ENCODE data around the gene FIBCD1. TPM values are rescaled to one million over a fixed set of nuclear protein-coding genes. Genes with fewer than 3 reads are reported as not detected.

FIBCD1 gene
- polyA plus RNA-seq, 1 of the 3 experiments (the other 2 are of a cell fraction), result 1.3 TPM

- Histone ChIP-seq H3K79me2 (ENCODE audit: insufficient read depth) (no peaks in the 10 kb centered on the region), H3K9me3 (no peaks in the 10 kb centered on the region), H3F3A (replicated peaks; ENCODE audit: insufficient read depth) (peaks cover 5% of the 10 kb centered on the region), H2AFZ (ENCODE audit: low read depth) (no peak overlapping the region), H4K20me1 (ENCODE audit: insufficient read depth) (no peaks in the 10 kb centered on the region), H3K27me3 (ENCODE audit: insufficient read depth) (no peaks in the 10 kb centered on the region), H3K27ac (ENCODE audit: low read depth in 2 of 2, low read length in 1 of 2) (no peak overlapping the region), H3K9ac (no peak overlapping the region), H3K4me1 (ENCODE audit: control insufficient read depth in 1 of 2, insufficient read depth in 2 of 2, low read depth in 1 of 2, low read length in 1 of 2) (peaks cover 0 to 8% of the 10 kb centered on the region in 2 experiments; a peak in 3 of 4 replicates), H3K36me3 (replicated peaks in 1 of 2; ENCODE audit: control insufficient read depth in 1 of 2, insufficient read depth in 2 of 2, low read length in 1 of 2) (no peaks in the 10 kb centered on the region), H3K9me2 (no peaks in the 10 kb centered on the region), H3K4me2 (peak overlapping the region; percentile 41), H3K4me3 (ENCODE audit: low read depth in 2 of 2, low read length in 1 of 2) (no peak overlapping the region)
- 41% methylated on average over 19 of the region's 22 CpGs for WGBS (ENCODE audit: low lambda C conversion rate)
- TF ChIP-seq, protein P1, sequence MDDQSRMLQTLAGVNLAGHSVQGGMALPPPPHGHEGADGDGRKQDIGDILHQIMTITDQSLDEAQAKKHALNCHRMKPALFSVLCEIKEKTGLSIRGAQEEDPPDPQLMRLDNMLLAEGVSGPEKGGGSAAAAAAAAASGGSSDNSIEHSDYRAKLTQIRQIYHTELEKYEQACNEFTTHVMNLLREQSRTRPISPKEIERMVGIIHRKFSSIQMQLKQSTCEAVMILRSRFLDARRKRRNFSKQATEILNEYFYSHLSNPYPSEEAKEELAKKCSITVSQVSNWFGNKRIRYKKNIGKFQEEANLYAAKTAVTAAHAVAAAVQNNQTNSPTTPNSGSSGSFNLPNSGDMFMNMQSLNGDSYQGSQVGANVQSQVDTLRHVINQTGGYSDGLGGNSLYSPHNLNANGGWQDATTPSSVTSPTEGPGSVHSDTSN (IDR thresholded peaks at IDR 0.05), result peak; percentile 93
- TF ChIP-seq USF1 (IDR thresholded peaks at IDR 0.05; ENCODE audit: borderline replicate concordance, low read depth) (peak; percentile 70; the same call in 1 of the 2 replicates), EP300 (IDR thresholded peaks at IDR 0.05; ENCODE audit: borderline replicate concordance in 1 of 2, low read depth in 1 of 2, low read length in 1 of 2) (peak; percentile 14 to 85; a peak in 1 of 4 replicates), FOSL2 (IDR thresholded peaks at IDR 0.05; ENCODE audit: borderline replicate concordance, low read depth) (peak; percentile 99), POLR2AphosphoS5 (IDR thresholded peaks at IDR 0.05; ENCODE audit: low read depth, low read length) (peak; percentile 78; the same call in 1 of the 2 replicates), TEAD4 (IDR thresholded peaks at IDR 0.05; ENCODE audit: borderline replicate concordance, insufficient read depth) (peak; percentile 89; the same call in 1 of the 2 replicates), SIN3A (IDR thresholded peaks at IDR 0.05; ENCODE audit: borderline replicate concordance, low read depth, low read length) (peak; percentile 72; the same call in 1 of the 2 replicates), FOXM1 (IDR thresholded peaks at IDR 0.05; ENCODE audit: low read depth) (no peak), REST (IDR thresholded peaks at IDR 0.05; ENCODE audit: low read depth, low read length) (peak; percentile 73), MAX (IDR thresholded peaks at IDR 0.05; ENCODE audit: low read depth) (peak; percentile 77), TCF12 (IDR thresholded peaks at IDR 0.05) (peak; percentile 91), RXRA (IDR thresholded peaks at IDR 0.05; ENCODE audit: borderline replicate concordance, low read depth) (peak; percentile 84; the same call in 1 of the 2 replicates), GABPA (IDR thresholded peaks at IDR 0.05; ENCODE audit: low read depth) (no peak), ELF1 (IDR thresholded peaks at IDR 0.05) (no peak), NFIC (IDR thresholded peaks at IDR 0.05; ENCODE audit: borderline replicate concordance) (peak; percentile 99), USF2 (IDR thresholded peaks at IDR 0.05; ENCODE audit: borderline replicate concordance, low read depth, low read length) (no peak)
- ChIA-PET POLR2A (interaction anchor here (0.5 kb wide), 1 partner anchor 10 kb away, joined by 3 read pairs; no protein-coding TSS in a partner anchor), CTCF (no interaction called here)
- peak; percentile 49 for DNase-seq
These were observed 23.6 kb upstream of the FIBCD1 start for GRCh38 chr9:130962418-130963316.
